ENCODE results near the gene KCTD17.

The KCTD17 gene

GRCh38 chr22:37021041-37021440, 30.5 kb upstream of the KCTD17 start:
- no peak for DNase-seq

GRCh38 chr22:37021710-37022482, 29.6 kb upstream of the KCTD17 start:
- peak; percentile 71 for DNase-seq

GRCh38 chr22:37022483-37023337, 28.8 kb upstream of the KCTD17 start:
- no peak for DNase-seq

GRCh38 chr22:37023743-37024338, 27.7 kb upstream of the KCTD17 start:
- DNase-seq: no peak

- no peak for DNase-seq
Measured at GRCh38 chr22:37024339-37025157, 27.0 kb upstream of the KCTD17 start.

GRCh38 chr22:37025500-37026070, 26.0 kb upstream of the KCTD17 start:
- no peak for DNase-seq

GRCh38 chr22:37026325-37026724, 25.2 kb upstream of the KCTD17 start:
- DNase-seq: no peak

GRCh38 chr22:37027556-37027955, 24.0 kb upstream of the KCTD17 start:
- no peak for DNase-seq

GRCh38 chr22:37028692-37029674, 22.6 kb upstream of the KCTD17 start:
- no peak for DNase-seq

- DNase-seq: no peak
Measured at GRCh38 chr22:37030560-37031281, 20.8 kb upstream of the KCTD17 start.

- no peak for DNase-seq
Measured at GRCh38 chr22:37032134-37032534, 19.4 kb upstream of the KCTD17 start.

- DNase-seq: no peak
Measured at GRCh38 chr22:37032535-37033460, 18.7 kb upstream of the KCTD17 start.

GRCh38 chr22:37033605-37034430, 17.7 kb upstream of the KCTD17 start:
- DNase-seq: no peak

GRCh38 chr22:37036655-37037377, 14.7 kb upstream of the KCTD17 start:
- DNase-seq: no peak

- DNase-seq: no peak
Measured at GRCh38 chr22:37037669-37038068, 13.9 kb upstream of the KCTD17 start.

- DNase-seq: no peak
Measured at GRCh38 chr22:37039466-37039865, 12.1 kb upstream of the KCTD17 start.

- no peak for DNase-seq
Measured at GRCh38 chr22:37043209-37043827, 8.2 kb upstream of the KCTD17 start.

Data from activated CD4-positive, alpha-beta T cell treated with anti-CD3 and anti-CD28 coated beads, Interleukin-10, Interleukin-2, amounts not matched to agents 100 ng/mL and 50 ng/mL, durations not matched to agents 16 hours and 8 hours (primary cell).